ENCODE data around the gene CYP19A1.

CYP19A1 gene

DNA sequence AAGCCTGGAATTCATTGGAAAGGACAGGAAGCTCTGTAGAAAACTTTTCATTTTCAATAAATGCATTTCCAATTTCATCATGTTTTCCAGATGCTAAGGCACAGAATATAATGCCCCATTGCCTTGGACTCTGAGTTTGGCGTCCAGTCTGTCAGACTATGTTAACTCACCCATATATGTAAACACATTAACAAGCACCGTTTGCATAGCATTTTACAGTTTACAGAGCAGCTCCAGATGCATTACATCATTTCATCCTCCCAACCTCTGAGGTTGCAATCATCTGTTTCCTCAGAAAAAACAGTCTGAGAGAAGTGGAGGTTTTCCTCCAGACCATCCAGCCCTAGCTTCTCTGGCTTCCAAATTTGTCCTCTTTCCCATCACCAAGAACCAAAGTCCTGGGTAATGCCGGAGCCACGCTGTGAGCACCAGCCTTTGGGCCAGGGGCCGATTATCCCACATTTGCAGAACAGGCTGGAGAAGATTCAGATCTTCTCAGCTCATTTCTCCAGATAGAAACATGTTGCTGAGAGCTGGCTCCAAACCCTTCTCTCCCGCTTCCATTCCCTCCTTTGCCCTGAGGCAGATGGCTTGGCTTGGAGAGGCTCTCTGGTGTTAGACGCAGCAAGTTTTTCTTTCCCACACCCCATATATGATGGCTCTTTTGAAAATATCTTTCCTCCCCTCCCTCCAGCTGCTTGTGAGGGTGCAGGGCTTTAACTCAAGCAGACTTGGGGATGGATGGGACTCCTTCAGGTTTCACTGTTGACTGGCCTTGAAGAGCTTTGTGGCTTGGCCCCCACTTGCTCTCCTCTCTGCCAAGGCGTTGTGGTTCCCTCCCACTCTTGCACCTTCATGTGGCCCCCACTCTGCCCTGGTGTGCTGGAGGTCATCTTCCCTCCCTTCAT lies 26.0 kb downstream of the CYP19A1 start:
- TF ChIP-seq, protein P1, sequence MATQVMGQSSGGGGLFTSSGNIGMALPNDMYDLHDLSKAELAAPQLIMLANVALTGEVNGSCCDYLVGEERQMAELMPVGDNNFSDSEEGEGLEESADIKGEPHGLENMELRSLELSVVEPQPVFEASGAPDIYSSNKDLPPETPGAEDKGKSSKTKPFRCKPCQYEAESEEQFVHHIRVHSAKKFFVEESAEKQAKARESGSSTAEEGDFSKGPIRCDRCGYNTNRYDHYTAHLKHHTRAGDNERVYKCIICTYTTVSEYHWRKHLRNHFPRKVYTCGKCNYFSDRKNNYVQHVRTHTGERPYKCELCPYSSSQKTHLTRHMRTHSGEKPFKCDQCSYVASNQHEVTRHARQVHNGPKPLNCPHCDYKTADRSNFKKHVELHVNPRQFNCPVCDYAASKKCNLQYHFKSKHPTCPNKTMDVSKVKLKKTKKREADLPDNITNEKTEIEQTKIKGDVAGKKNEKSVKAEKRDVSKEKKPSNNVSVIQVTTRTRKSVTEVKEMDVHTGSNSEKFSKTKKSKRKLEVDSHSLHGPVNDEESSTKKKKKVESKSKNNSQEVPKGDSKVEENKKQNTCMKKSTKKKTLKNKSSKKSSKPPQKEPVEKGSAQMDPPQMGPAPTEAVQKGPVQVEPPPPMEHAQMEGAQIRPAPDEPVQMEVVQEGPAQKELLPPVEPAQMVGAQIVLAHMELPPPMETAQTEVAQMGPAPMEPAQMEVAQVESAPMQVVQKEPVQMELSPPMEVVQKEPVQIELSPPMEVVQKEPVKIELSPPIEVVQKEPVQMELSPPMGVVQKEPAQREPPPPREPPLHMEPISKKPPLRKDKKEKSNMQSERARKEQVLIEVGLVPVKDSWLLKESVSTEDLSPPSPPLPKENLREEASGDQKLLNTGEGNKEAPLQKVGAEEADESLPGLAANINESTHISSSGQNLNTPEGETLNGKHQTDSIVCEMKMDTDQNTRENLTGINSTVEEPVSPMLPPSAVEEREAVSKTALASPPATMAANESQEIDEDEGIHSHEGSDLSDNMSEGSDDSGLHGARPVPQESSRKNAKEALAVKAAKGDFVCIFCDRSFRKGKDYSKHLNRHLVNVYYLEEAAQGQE (IDR thresholded peaks at IDR 0.05; ENCODE audit: insufficient read depth in 1 of 2, low read depth in 2 of 2, low read length in 2 of 2): no peak
- TF ChIP-seq SIN3A (IDR thresholded peaks at IDR 0.05; ENCODE audit: borderline replicate concordance, insufficient read depth, low read length): no peak
- TF ChIP-seq TAF1 (IDR thresholded peaks at IDR 0.05; ENCODE audit: borderline replicate concordance, insufficient read depth, low read length): no peak
- TF ChIP-seq FOXP2 (optimal IDR thresholded peaks at IDR 0.05; ENCODE audit: borderline replicate concordance, extremely low read depth, extremely low read length, insufficient read depth): no peak
- TF ChIP-seq POLR2AphosphoS5 (IDR thresholded peaks at IDR 0.05; ENCODE audit: low read depth, low read length): no peak

GRCh38 chr15:51311510-51311909 lies 26.9 kb downstream of the CYP19A1 start:
- TF ChIP-seq, protein P1 (IDR thresholded peaks at IDR 0.05; ENCODE audit: insufficient read depth in 1 of 2, low read depth in 2 of 2, low read length in 2 of 2): no peak
- TF ChIP-seq SIN3A (IDR thresholded peaks at IDR 0.05; ENCODE audit: borderline replicate concordance, insufficient read depth, low read length): no peak
- TF ChIP-seq FOXP2 (optimal IDR thresholded peaks at IDR 0.05; ENCODE audit: borderline replicate concordance, extremely low read depth, extremely low read length, insufficient read depth): no peak
- TF ChIP-seq POLR2AphosphoS5 (IDR thresholded peaks at IDR 0.05; ENCODE audit: low read depth, low read length): no peak
- TF ChIP-seq TAF1 (IDR thresholded peaks at IDR 0.05; ENCODE audit: borderline replicate concordance, insufficient read depth, low read length): no peak

GRCh38 chr15:51310064-51310463 lies 28.3 kb downstream of the CYP19A1 start:
- TF ChIP-seq FOXP2 (optimal IDR thresholded peaks at IDR 0.05; ENCODE audit: borderline replicate concordance, extremely low read depth, extremely low read length, insufficient read depth) (no peak), TAF1 (IDR thresholded peaks at IDR 0.05; ENCODE audit: borderline replicate concordance, insufficient read depth, low read length) (no peak), POLR2AphosphoS5 (IDR thresholded peaks at IDR 0.05; ENCODE audit: low read depth, low read length) (no peak), SIN3A (IDR thresholded peaks at IDR 0.05; ENCODE audit: borderline replicate concordance, insufficient read depth, low read length) (no peak)
- TF ChIP-seq, protein P1 (IDR thresholded peaks at IDR 0.05; ENCODE audit: insufficient read depth in 1 of 2, low read depth in 2 of 2, low read length in 2 of 2): no peak

DNA sequence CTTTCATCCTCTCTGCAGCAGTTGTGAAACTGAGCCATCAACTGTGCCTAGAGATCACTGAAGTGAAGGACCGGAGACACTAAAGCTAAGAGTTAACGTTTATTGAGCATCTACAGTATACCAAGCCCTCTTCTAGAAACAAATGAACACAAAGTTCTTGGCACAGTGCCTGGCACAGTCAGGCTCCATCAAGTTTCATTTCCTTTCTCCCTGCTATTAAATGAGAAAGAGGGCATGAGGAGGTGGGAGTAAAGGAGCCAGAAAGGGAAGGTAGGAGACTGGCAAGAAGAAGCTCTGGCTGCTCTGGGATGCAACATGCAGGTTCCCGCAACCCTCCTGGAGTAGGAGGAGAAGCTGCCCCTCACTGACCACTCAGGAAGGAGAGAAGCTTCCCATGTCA lies 30.6 kb downstream of the CYP19A1 start:
- TF ChIP-seq FOXP2 (optimal IDR thresholded peaks at IDR 0.05; ENCODE audit: borderline replicate concordance, extremely low read depth, extremely low read length, insufficient read depth) (no peak), TAF1 (IDR thresholded peaks at IDR 0.05; ENCODE audit: borderline replicate concordance, insufficient read depth, low read length) (no peak), SIN3A (IDR thresholded peaks at IDR 0.05; ENCODE audit: borderline replicate concordance, insufficient read depth, low read length) (no peak), POLR2AphosphoS5 (IDR thresholded peaks at IDR 0.05; ENCODE audit: low read depth, low read length) (no peak)
- TF ChIP-seq, protein P1 (IDR thresholded peaks at IDR 0.05; ENCODE audit: insufficient read depth in 1 of 2, low read depth in 2 of 2, low read length in 2 of 2): no peak

Data from PFSK-1 (cell line).